Measurements from ENCODE around the gene HSD17B4.
"Not testable (repeated sequence)": the region's sequence is repeated elsewhere in the genome, so short reads cannot be mapped to it uniquely, and the experiment has no call there.

HSD17B4 gene

DNA sequence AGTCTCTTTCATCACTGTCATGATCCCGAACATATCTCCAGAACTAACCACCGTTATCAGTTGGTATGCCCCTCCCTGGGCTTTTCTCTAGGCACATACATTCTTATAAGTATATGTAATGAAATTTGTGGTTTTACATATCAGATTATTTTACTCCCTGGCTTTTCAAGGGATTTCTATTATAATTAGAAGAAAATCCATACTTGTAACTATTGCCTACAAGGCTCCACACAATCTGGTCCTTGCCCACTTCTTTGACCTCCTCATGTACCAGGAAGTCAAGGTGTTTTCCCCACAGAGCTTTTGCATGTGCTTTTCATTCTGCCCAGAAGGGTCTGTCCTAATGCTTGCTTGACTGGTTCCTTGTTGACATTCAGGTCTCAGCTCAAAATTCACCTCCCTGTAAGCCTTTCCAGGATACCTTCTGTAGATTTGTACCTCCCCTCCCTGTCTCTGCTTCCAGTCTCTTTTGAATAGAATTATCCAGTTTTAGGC lies 33.6 kb upstream of the HSD17B4 start:
- H3K27me3 Mint-ChIP-seq, result no peaks in the 10 kb centered on the region
- no peaks in the 10 kb centered on the region for H3K9me3 Mint-ChIP-seq
- no peak overlapping the region for H3K4me3 Mint-ChIP-seq
- peaks cover 0 to 2% of the 10 kb centered on the region in 2 donors for H3K4me1 Mint-ChIP-seq (ENCODE audit: low read depth in 2 of 2)
- H3K36me3 Mint-ChIP-seq (ENCODE audit: insufficient read depth), result no peaks in the 10 kb centered on the region
- DNase-seq, result no peak
- H3K27ac Mint-ChIP-seq, result no peak overlapping the region
- no peak for ATAC-seq (replicated peaks)

DNA sequence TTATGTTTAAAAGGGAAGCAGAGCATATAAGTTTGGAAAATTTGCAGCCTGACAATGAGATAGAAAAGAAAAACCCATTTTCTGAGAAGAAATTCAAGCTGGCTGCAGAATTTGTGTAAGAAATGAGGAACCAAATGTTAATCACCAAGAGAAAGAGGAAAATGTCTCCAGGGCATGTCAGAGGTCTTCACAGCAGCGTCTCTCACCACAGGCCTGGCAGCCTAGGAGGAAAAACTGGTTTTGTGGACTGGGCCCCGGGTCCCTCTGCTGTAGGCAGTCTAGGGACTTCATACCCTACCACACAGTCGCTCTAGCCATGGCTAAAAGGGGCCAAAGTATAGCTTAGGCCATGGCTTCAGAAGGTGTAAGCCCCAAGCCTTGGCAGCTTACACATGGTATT lies 32.1 kb upstream of the HSD17B4 start:
- Mint-ChIP-seq H3K27me3 (no peaks in the 10 kb centered on the region), H3K36me3 (ENCODE audit: insufficient read depth) (no peaks in the 10 kb centered on the region), H3K4me1 (ENCODE audit: low read depth in 2 of 2) (peaks cover 0 to 2% of the 10 kb centered on the region in 2 donors), H3K4me3 (no peak overlapping the region), H3K27ac (no peak overlapping the region), H3K9me3 (no peaks in the 10 kb centered on the region)
- DNase-seq (no peak), ATAC-seq (replicated peaks) (no peak)

DNA sequence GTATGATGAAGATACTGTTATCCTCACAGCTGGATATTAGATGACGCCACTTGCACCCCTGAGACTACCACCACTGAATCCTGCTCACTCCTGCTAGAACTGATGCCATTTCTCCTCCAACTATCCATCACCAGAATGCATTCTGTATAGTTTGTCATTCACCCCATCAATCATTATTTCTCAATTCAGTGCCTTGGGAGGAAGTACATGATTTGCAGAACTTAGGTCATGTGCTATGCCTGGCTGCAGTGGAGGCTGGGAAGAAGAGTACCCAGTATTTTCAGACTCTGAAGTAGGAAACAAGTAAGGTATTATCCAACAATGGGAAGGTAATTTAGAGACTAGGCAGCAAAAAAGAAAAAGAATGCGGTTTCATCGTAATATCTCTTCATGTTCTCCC lies 26.2 kb upstream of the HSD17B4 start:
- Mint-ChIP-seq H3K4me1 (ENCODE audit: low read depth in 2 of 2) (no peaks in the 10 kb centered on the region), H3K9me3 (no peaks in the 10 kb centered on the region), H3K36me3 (ENCODE audit: insufficient read depth) (no peaks in the 10 kb centered on the region), H3K4me3 (no peak overlapping the region), H3K27me3 (peaks cover 6 to 7% of the 10 kb centered on the region in 2 donors), H3K27ac (no peak overlapping the region)
- ATAC-seq (replicated peaks) (no peak), DNase-seq (no peak)

DNA sequence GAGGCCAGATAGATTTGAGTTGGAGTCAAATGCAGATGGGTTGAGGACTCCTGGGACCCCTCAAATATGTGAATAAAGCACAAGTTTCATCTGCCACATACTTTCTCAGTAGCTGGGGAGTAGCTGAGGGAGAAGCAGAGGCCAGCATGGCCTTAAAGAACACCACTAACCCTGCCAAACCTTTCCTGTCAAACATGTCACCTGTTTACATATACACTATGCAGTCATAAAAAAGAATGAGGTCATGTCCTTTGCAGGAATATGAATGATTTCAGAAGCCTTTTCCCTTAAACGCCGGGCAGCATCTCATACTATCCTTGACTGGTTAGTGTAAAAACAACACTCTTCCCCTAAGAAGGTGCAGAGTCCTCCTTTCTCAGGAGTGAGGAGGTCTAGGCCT lies 25.2 kb upstream of the HSD17B4 start:
- Mint-ChIP-seq H3K27me3 (peaks cover 8 to 14% of the 10 kb centered on the region in 2 donors), H3K9me3 (no peaks in the 10 kb centered on the region), H3K27ac (no peak overlapping the region), H3K4me3 (no peak overlapping the region), H3K36me3 (ENCODE audit: insufficient read depth) (no peaks in the 10 kb centered on the region), H3K4me1 (ENCODE audit: low read depth in 2 of 2) (no peaks in the 10 kb centered on the region)
- DNase-seq, result no peak
- no peak for ATAC-seq (replicated peaks)

DNA sequence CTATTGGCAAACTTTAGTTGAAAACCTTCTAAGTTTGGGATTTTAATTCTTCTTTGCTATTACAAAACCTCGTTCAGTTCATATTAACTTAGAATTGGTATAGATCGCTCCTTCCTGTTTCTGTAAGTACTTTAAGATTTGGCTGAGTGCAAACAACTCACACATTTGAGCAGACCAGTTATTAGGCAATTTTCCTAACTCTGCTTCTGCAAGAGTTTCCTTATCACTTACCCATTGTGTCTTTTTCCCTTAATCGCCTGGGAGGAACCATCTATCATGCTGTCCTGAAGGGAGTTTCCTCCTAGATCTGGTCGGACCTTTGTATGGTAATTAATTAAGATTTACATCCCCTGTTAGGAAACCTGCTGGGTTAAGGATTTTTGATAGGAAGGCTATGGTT lies 24.7 kb upstream of the HSD17B4 start:
- not testable (repeated sequence) for H3K4me3 Mint-ChIP-seq, H3K27ac Mint-ChIP-seq, DNase-seq

DNA sequence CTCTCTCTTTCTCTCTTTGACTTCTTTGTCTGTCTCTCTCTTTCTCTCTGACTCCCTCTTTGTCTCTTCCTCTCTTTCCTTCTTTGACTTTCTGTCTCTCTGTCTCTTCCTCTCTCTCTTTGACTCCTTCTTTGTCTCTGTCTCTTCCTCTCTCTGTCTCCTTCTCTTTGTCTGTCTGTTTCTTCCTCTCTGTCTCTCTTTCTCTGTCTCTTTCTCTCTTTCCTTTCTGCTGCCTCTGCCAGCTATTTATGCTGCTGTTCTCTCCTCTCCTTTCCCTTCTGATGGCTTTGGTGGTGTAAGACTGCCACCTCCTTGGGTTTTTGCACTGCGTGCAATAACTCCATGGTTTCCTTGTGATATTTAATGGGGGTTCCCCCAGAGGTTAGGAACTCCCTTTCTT lies 24.1 kb upstream of the HSD17B4 start:
- not testable (repeated sequence) for ATAC-seq (replicated peaks); H3K4me3 Mint-ChIP-seq; H3K4me1 Mint-ChIP-seq (ENCODE audit: low read depth in 2 of 2); H3K36me3 Mint-ChIP-seq (ENCODE audit: insufficient read depth); DNase-seq; H3K27ac Mint-ChIP-seq; H3K9me3 Mint-ChIP-seq
- H3K27me3 Mint-ChIP-seq, result peaks cover 8 to 14% of the 10 kb centered on the region in 2 donors

More for the DNA sequence above, 24.7 kb upstream of the HSD17B4 start:
- H3K36me3 Mint-ChIP-seq (ENCODE audit: insufficient read depth); H3K9me3 Mint-ChIP-seq; ATAC-seq (replicated peaks); H3K4me1 Mint-ChIP-seq (ENCODE audit: low read depth in 2 of 2): not testable (repeated sequence)
- peaks cover 8 to 14% of the 10 kb centered on the region in 2 donors for H3K27me3 Mint-ChIP-seq

DNA sequence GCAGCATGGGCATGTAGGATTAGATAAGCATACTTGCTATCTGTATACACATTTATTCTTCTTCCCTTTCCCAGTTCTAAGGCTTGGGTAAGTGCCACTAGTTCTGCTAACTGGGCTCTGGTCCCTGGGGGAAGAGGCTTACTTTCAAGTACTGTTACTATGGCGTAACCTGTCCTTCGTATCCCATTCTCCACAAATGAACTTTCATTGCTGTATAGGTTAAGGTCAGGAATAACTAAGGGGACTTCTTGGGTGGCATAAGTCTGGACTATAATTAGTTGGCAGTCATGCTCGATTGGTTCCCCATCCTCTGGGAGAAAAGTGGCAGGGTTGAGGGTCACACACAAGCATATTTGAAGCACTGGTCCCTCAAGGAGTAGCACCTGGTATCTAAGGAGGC lies 23.7 kb upstream of the HSD17B4 start:
- not testable (repeated sequence) for H3K4me3 Mint-ChIP-seq; DNase-seq; H3K36me3 Mint-ChIP-seq (ENCODE audit: insufficient read depth); H3K4me1 Mint-ChIP-seq (ENCODE audit: low read depth in 2 of 2); H3K27ac Mint-ChIP-seq; ATAC-seq (replicated peaks); H3K9me3 Mint-ChIP-seq
- H3K27me3 Mint-ChIP-seq, result peaks cover 8 to 14% of the 10 kb centered on the region in 2 donors

DNA sequence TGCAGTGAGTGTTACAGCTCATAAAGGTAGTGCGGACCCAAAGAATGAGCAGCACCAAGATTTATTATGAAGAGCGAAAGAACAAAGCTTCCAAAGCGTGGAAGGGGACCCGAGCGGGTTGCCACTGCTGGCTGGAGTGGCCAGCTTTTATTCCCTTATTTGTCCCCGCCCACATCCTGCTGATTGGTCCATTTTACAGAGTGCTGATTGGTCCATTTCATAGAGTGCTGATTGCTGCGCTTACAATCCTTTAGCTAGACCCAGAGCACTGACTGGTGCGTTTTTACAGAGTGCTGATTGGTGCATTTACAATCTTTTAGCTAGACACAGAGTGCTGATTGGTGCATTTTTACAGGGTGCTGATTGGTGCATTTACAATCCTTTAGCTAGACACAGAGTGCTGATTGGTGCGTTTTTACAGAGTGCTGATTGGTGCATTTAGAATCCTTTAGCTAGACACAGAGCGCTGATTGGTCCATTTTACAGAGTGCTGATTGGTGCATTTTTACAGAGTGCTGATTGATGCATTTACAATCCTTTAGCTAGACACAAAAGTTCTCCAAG lies 19.5 kb upstream of the HSD17B4 start:
- not testable (repeated sequence) for H3K36me3 Mint-ChIP-seq (ENCODE audit: insufficient read depth); H3K9me3 Mint-ChIP-seq; DNase-seq; ATAC-seq (replicated peaks); H3K27ac Mint-ChIP-seq; H3K4me3 Mint-ChIP-seq
- peaks cover 10% of the 10 kb centered on the region in 2 donors for H3K4me1 Mint-ChIP-seq (ENCODE audit: low read depth in 2 of 2)
- H3K27me3 Mint-ChIP-seq, result peaks cover 31 to 43% of the 10 kb centered on the region in 2 donors

DNA sequence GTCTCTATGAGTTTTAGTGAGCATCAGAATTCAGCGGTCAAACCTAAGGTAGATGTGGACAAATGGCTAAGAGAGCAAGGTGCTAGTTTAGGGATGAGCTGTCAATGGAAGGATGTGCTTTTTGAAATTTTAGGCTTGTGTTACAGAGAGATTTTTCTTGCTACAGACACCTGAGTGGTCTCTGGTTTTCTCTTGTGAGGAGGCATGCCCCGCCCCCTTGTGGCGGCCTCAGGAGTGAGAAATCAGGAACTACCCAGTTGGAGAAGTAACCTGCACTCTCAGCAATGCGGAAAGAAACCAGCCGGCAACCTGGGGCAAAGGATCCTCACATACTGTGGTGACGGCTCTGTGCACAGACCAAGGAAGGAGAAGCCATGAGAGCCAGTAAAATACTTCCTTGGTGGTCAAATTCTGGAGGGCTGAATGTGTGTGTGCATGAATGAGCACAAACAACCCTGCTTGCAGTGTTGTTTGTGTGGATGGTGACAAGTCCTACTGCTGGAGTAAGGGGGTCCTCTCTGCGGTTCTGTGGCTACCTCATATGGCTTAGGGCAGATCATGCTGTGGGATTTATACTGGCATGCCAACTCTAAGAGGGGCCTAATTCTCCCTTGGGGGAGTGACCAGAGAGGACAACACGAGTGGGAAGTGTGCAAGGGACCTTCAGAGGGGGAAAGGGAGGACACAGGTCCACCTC lies 16.7 kb upstream of the HSD17B4 start:
- Mint-ChIP-seq H3K4me3 (no peak overlapping the region), H3K4me1 (ENCODE audit: low read depth in 2 of 2) (peaks cover 10% of the 10 kb centered on the region in 2 donors), H3K9me3 (no peaks in the 10 kb centered on the region), H3K27me3 (peaks cover 52 to 70% of the 10 kb centered on the region in 2 donors), H3K27ac (peak overlapping the region in 1 of 2 donors; percentile 67), H3K36me3 (ENCODE audit: insufficient read depth) (no peaks in the 10 kb centered on the region)
- DNase-seq, result peak; percentile 59 to 62 (median 61)
- peak; percentile 78 for ATAC-seq (replicated peaks)

DNA sequence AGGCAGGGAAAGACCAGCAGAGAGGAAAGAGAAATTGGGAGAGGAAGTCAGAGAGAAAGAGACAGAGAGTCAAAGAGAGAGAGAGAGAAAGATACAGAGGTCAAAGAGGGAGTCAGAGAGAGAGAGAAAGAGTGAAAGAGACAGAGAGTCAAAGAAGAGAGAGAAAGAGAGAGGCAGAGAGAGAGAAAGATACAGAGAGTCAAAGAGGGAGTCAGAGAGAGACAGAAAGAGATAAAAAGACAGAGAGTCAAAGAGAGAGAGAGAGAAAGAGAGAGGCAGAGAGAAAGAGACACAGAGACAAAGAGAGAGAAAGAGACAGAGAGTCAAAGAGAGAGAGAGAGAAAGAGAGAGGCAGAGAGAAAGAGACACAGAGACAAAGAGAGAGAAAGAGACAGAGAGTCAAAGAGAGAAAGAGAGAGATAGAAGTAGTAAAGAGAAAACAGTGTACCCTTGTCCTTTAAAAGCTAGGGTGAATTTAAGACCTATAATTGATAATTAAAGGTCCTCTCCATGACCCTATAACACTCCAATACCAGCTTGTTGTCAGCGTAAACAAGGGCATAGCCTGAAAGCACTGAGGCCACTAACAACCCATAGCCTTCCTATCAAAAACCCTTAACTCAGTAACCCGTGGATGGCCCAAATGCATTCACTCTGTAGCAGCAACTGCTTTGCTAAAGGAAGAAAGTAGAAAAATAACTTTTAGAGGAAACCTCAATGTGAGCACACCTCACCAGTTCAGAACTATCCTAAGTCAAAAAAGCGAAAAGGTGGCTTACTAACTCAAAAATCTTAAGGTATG lies 14.3 kb upstream of the HSD17B4 start:
- not testable (repeated sequence) for H3K36me3 Mint-ChIP-seq (ENCODE audit: insufficient read depth); H3K9me3 Mint-ChIP-seq; H3K4me3 Mint-ChIP-seq; H3K27ac Mint-ChIP-seq; DNase-seq; ATAC-seq (replicated peaks)
- H3K4me1 Mint-ChIP-seq (ENCODE audit: low read depth in 2 of 2), result peaks cover 10% of the 10 kb centered on the region in 2 donors
- H3K27me3 Mint-ChIP-seq, result peaks cover 58 to 76% of the 10 kb centered on the region in 2 donors

DNA sequence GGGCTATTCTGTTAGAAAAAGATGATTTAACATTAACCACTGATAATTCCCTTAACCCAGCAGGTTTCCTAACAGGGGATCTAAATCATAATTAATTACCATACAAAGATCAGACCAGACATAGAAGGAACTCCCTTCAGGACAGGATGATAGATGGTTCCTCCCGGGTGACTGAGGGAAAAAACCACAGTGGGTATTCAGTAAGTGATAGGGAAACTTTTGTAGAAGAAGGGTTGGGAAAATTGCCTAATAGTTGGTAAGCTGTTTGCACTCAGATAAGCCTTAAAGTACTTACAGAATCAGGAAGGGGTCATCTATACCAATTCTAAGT lies 13.7 kb upstream of the HSD17B4 start:
- H3K36me3 Mint-ChIP-seq (ENCODE audit: insufficient read depth); ATAC-seq (replicated peaks); H3K27ac Mint-ChIP-seq; DNase-seq; H3K9me3 Mint-ChIP-seq: not testable (repeated sequence)
- Mint-ChIP-seq H3K27me3 (peaks cover 64 to 76% of the 10 kb centered on the region in 2 donors), H3K4me1 (ENCODE audit: low read depth in 2 of 2) (peaks cover 10% of the 10 kb centered on the region in 2 donors), H3K4me3 (peak overlapping the region in 1 of 2 donors; percentile 66)

DNA sequence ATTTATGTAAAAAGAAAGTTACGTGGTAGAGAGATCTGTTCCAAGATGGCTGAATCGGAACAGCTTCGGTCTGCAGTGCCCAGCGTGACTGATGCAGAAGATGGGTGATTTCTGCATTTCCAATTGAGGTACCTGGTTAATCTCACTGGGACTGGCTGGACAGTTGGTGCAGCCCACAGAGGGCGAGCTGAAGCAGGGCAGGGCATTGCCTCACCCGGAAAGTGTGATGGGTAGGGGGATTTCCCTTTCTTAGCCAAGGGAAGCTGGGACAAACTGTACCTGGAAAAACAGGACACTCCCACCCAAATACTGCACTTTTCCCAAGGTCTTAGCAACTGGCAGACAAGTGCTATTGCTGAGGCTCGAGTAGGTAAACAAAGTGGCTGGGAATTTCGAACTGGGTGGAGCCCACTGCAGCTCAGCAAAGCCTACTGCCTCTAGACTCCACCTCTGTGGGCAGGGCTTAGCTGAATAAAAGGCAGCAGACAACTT lies 13.1 kb upstream of the HSD17B4 start:
- Mint-ChIP-seq H3K9me3 (no peaks in the 10 kb centered on the region), H3K27me3 (peaks cover 68 to 76% of the 10 kb centered on the region in 2 donors), H3K27ac (no peak overlapping the region), H3K4me3 (peak overlapping the region; percentile 40 to 66), H3K36me3 (ENCODE audit: insufficient read depth) (no peaks in the 10 kb centered on the region), H3K4me1 (ENCODE audit: low read depth in 2 of 2) (peaks cover 8 to 10% of the 10 kb centered on the region in 2 donors)
- DNase-seq (no peak), ATAC-seq (replicated peaks) (no peak)

DNA sequence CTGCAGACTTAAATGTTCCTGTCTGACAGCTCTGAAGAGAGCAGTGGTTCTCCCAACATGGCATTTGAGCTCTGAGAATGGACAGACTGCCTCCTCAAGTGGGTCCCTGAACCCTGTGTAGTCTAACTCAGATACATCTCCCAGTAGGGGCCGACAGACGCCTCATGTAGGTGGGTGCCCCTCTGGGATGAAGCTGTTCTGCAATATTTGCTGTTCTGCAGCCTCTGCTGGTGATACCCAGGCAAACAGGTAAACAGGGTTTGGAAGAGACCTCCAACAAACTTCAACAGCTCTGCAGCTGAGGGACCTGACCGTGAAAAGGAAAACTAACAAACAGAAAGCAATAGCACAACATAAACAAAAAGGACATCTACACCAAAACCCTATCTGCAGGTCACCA lies 12.7 kb upstream of the HSD17B4 start:
- H3K9me3 Mint-ChIP-seq; DNase-seq; H3K27ac Mint-ChIP-seq; H3K4me1 Mint-ChIP-seq (ENCODE audit: low read depth in 2 of 2); H3K36me3 Mint-ChIP-seq (ENCODE audit: insufficient read depth); ATAC-seq (replicated peaks): not testable (repeated sequence)
- H3K4me3 Mint-ChIP-seq, result peak overlapping the region in 1 of 2 donors; percentile 66
- H3K27me3 Mint-ChIP-seq, result peaks cover 68 to 76% of the 10 kb centered on the region in 2 donors
